HG03060 (cell line): Measurements from ENCODE around the gene PCYT1B.
"Not testable (repeated sequence)": the region's sequence is repeated elsewhere in the genome, so short reads cannot be mapped to it uniquely, and the experiment has no call there.

ENCODE experiments used
- ATAC-seq: cut with Tn5 transposase; IDR thresholded peaks from one replicate; pipeline ENCODE4 v1.9.1; 2021; ENCODE audit warnings: low read depth, moderate number of reproducible peaks; ENCODE audit not compliant: unreplicated experiment

PCYT1B gene

GRCh38 chrX:24646745-24647182 is 383 bp downstream of the PCYT1B start:
- ATAC-seq = no peak

- ATAC-seq = no peak
Measured at GRCh38 chrX:24646006-24646405, 1.1 kb downstream of the PCYT1B start.

GRCh38 chrX:24643116-24643515 is 4.0 kb downstream of the PCYT1B start:
- ATAC-seq = no peak

- no peak for ATAC-seq
Measured at GRCh38 chrX:24629701-24630100, 17.4 kb downstream of the PCYT1B start.

GRCh38 chrX:24619647-24620046 is 27.5 kb downstream of the PCYT1B start:
- no peak for ATAC-seq

GRCh38 chrX:24610516-24610915 is 36.6 kb downstream of the PCYT1B start:
- no peak for ATAC-seq

- no peak for ATAC-seq
Measured at GRCh38 chrX:24607616-24608015, 39.5 kb downstream of the PCYT1B start.

- not testable (repeated sequence) for ATAC-seq
Measured at GRCh38 chrX:24605941-24606340, 41.2 kb downstream of the PCYT1B start.

GRCh38 chrX:24603191-24603590 is 44.0 kb downstream of the PCYT1B start:
- ATAC-seq = no peak

GRCh38 chrX:24601858-24602257 is 45.3 kb downstream of the PCYT1B start:
- ATAC-seq = no peak

- no peak for ATAC-seq
Measured at GRCh38 chrX:24594501-24594900, 52.6 kb downstream of the PCYT1B start.

- no peak for ATAC-seq
Measured at GRCh38 chrX:24590111-24590510, 57.0 kb downstream of the PCYT1B start.

- ATAC-seq = no peak
Measured at GRCh38 chrX:24577091-24577490, 70.1 kb downstream of the PCYT1B start.

GRCh38 chrX:24575496-24575895 is 71.7 kb downstream of the PCYT1B start:
- ATAC-seq = no peak

- ATAC-seq = no peak
Measured at GRCh38 chrX:24574743-24575142, 72.4 kb downstream of the PCYT1B start.

GRCh38 chrX:24567169-24567568 is 80.0 kb downstream of the PCYT1B start:
- ATAC-seq = no peak

- no peak for ATAC-seq
Measured at GRCh38 chrX:24566240-24566639, 80.9 kb downstream of the PCYT1B start.

GRCh38 chrX:24563291-24564010 is 83.7 kb downstream of the PCYT1B start:
- no peak for ATAC-seq

GRCh38 chrX:24561121-24561520 is 86.0 kb downstream of the PCYT1B start:
- no peak for ATAC-seq

GRCh38 chrX:24553011-24553410 is 94.1 kb downstream of the PCYT1B start:
- ATAC-seq = no peak

GRCh38 chrX:24550166-24550565 is 97.0 kb downstream of the PCYT1B start:
- no peak for ATAC-seq

GRCh38 chrX:24547961-24548360 is 99.2 kb downstream of the PCYT1B start:
- ATAC-seq = no peak

- no peak for ATAC-seq
Measured at GRCh38 chrX:24542756-24543155, 104.4 kb downstream of the PCYT1B start.
